ENCODE data around the gene PAQR8. TPM values are rescaled to one million over a fixed set of nuclear protein-coding genes. Genes with fewer than 3 reads are reported as not detected.

PAQR8 gene
- 1 to 10 TPM; 2.8 to 3.8 (median 3.1) TPM for total RNA-seq (2021; fragmentation: NEBNext Ultra II Directional; extraction: Animal tissue kit (Norgen Biotek cat#: 25700))
- long read RNA-seq, full-length matches to known transcripts = 5 of 5 reads
- long read RNA-seq, partial matches to known transcripts = 0 of 5 reads
- long read RNA-seq, other reads (novel, unspliced or antisense) = 0 of 5 reads

GRCh38 chr6:52361945-52362442 is at the start of gene PAQR8:
TSS of gene PAQR8 (plus strand) at chr6:52362151. CDS start at chr6:52403214, 41,063 bp downstream.
- Mint-ChIP-seq H3K4me1 (ENCODE audit: low read depth) (peaks cover 23% of the 10 kb centered on the region), H3K36me3 (ENCODE audit: low read depth) (no peaks in the 10 kb centered on the region), H3K9me3 (no peaks in the 10 kb centered on the region), H3K4me3 (peak within 1 kb of the TSS; percentile 95), H3K27ac (peak within 1 kb of the TSS; percentile 74), H3K27me3 (ENCODE audit: insufficient read depth) (peaks cover 2% of the 10 kb centered on the region; the same call in 1 of the 2 replicates)
- peak; percentile 25 for DNase-seq
- no peak for TF ChIP-seq CTCF (IDR thresholded peaks at IDR 0.05)

- no peaks in the 10 kb centered on the region for H3K9me3 Mint-ChIP-seq
Observed at GRCh38 chr6:52312461-52312860, 49.5 kb upstream of the PAQR8 start.

GRCh38 chr6:52314752-52315151 is 47.2 kb upstream of the PAQR8 start:
- TF ChIP-seq CTCF (IDR thresholded peaks at IDR 0.05) = no peak
- H3K4me3 Mint-ChIP-seq = no peak overlapping the region
- H3K27ac Mint-ChIP-seq = no peak overlapping the region
- no peaks in the 10 kb centered on the region; the same call in none of the 2 replicates for H3K27me3 Mint-ChIP-seq (ENCODE audit: insufficient read depth)
- peaks cover 24% of the 10 kb centered on the region for H3K4me1 Mint-ChIP-seq (ENCODE audit: low read depth)
- H3K36me3 Mint-ChIP-seq (ENCODE audit: low read depth) = no peaks in the 10 kb centered on the region
- no peaks in the 10 kb centered on the region for H3K9me3 Mint-ChIP-seq
- DNase-seq = no peak

More at GRCh38 chr6:52312461-52312860, 49.5 kb upstream of the PAQR8 start:
- Mint-ChIP-seq H3K27me3 (ENCODE audit: insufficient read depth) (peaks cover 1% of the 10 kb centered on the region), H3K4me3 (no peak overlapping the region), H3K27ac (no peak overlapping the region), H3K36me3 (ENCODE audit: low read depth) (no peaks in the 10 kb centered on the region), H3K4me1 (ENCODE audit: low read depth) (peaks cover 9% of the 10 kb centered on the region)
- no peak for TF ChIP-seq CTCF (IDR thresholded peaks at IDR 0.05)
- no peak for DNase-seq

- peaks cover 3% of the 10 kb centered on the region; the same call in 1 of the 2 replicates for H3K27me3 Mint-ChIP-seq (ENCODE audit: insufficient read depth)
- H3K27ac Mint-ChIP-seq = no peak overlapping the region
- no peaks in the 10 kb centered on the region for H3K36me3 Mint-ChIP-seq (ENCODE audit: low read depth)
- peaks cover 29% of the 10 kb centered on the region for H3K4me1 Mint-ChIP-seq (ENCODE audit: low read depth)
- no peak overlapping the region for H3K4me3 Mint-ChIP-seq
- no peaks in the 10 kb centered on the region for H3K9me3 Mint-ChIP-seq
- DNase-seq = no peak
- no peak for TF ChIP-seq CTCF (IDR thresholded peaks at IDR 0.05)
Observed at GRCh38 chr6:52317211-52317610, 44.7 kb upstream of the PAQR8 start.

- Mint-ChIP-seq H3K27ac (no peak overlapping the region), H3K9me3 (no peaks in the 10 kb centered on the region), H3K4me1 (ENCODE audit: low read depth) (peaks cover 29% of the 10 kb centered on the region), H3K4me3 (no peak overlapping the region), H3K36me3 (ENCODE audit: low read depth) (no peaks in the 10 kb centered on the region), H3K27me3 (ENCODE audit: insufficient read depth) (peaks cover 3% of the 10 kb centered on the region; the same call in 1 of the 2 replicates)
- TF ChIP-seq CTCF (IDR thresholded peaks at IDR 0.05) = no peak
- DNase-seq = peak; percentile 60
Observed at GRCh38 chr6:52317841-52318581, 43.9 kb upstream of the PAQR8 start.

Measured in HFFc6 (cell line).